ENCODE measurements around the gene F2R. TPM values are rescaled to one million over a fixed set of nuclear protein-coding genes. Genes with fewer than 3 reads are reported as not detected.

Gene F2R
- total RNA-seq, 1 donor from 2014 or later, result 42.4 TPM

DNA sequence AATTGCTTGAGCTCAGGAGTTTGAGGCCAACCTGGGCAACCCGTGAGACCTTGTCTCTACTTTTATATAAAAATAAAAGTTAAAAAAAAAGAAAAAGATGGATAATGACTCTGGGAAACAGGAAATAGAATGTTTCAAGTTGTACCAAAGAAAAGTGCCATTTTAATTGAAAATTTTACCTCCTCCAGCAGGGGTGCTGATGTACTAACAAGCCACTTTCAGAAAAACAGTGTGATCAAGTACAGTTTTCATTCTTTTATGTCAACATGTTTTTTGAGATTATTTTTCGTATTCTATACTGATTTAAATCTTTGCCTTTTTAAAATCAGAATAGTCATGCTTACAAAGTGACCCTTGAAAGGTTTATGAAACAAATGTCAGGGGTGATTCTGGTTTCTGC is 30.8 kb downstream of the F2R start:
- Mint-ChIP-seq H3K36me3 (ENCODE audit: low read depth) (no peaks in the 10 kb centered on the region), H3K9me3 (no peaks in the 10 kb centered on the region), H3K27ac (ENCODE audit: unreplicated experiment) (no peak overlapping the region), H3K4me3 (no peak overlapping the region), H3K4me1 (no peaks in the 10 kb centered on the region), H3K27me3 (ENCODE audit: low read depth) (no peaks in the 10 kb centered on the region)
- TF ChIP-seq, protein P1, sequence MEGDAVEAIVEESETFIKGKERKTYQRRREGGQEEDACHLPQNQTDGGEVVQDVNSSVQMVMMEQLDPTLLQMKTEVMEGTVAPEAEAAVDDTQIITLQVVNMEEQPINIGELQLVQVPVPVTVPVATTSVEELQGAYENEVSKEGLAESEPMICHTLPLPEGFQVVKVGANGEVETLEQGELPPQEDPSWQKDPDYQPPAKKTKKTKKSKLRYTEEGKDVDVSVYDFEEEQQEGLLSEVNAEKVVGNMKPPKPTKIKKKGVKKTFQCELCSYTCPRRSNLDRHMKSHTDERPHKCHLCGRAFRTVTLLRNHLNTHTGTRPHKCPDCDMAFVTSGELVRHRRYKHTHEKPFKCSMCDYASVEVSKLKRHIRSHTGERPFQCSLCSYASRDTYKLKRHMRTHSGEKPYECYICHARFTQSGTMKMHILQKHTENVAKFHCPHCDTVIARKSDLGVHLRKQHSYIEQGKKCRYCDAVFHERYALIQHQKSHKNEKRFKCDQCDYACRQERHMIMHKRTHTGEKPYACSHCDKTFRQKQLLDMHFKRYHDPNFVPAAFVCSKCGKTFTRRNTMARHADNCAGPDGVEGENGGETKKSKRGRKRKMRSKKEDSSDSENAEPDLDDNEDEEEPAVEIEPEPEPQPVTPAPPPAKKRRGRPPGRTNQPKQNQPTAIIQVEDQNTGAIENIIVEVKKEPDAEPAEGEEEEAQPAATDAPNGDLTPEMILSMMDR (conservative IDR thresholded peaks at IDR 0.05), result peak; percentile 24
- DNase-seq (ENCODE audit: low read depth, low spot score), result no peak

DNA sequence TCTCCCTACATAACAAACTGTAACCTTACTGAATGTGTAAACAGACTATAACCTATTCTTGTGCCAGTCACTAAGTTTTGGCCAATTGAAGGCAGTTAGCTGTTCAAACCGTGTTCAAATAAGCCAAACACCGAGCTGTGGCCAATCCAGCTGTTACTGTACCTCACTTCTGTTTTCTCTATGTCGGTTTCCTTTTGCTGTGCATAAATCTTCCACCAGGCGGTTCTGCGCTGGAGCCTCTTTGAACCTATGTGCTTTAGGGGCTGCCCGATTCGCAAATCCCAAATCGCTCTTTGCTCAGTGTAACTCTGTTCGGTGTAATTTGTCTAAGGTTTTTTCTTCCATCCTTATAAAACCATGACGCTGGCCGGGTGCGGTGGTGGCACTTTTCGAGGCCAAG is 31.8 kb downstream of the F2R start:
- Mint-ChIP-seq H3K4me1 (no peaks in the 10 kb centered on the region), H3K36me3 (ENCODE audit: low read depth) (no peaks in the 10 kb centered on the region), H3K4me3 (no peak overlapping the region), H3K9me3 (no peaks in the 10 kb centered on the region), H3K27me3 (ENCODE audit: low read depth) (no peaks in the 10 kb centered on the region), H3K27ac (ENCODE audit: unreplicated experiment) (peak overlapping the region; percentile 13)
- TF ChIP-seq, protein P1 (conservative IDR thresholded peaks at IDR 0.05), result no peak
- no peak for DNase-seq (ENCODE audit: low read depth, low spot score)

DNA sequence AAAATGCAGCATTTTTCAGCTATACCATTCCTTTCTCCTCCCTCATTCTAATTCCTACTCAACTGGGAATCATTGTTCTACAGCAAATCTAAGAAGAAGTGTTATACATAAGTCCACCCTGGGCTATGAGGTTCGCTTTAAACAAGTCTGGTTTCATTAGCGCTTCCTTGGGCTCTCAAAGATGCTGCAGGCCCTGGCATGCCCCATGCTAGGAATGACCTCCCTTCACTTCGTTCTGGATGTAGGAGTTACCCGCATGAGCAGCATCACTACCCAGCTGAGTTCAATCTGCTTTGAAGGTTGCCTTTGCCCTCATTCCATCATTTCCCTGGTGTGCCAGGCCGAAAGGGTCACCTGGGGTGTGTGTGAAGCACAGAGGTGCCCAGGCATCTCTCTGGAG is 35.4 kb downstream of the F2R start:
- no peak for DNase-seq (ENCODE audit: low read depth, low spot score)
- Mint-ChIP-seq H3K27ac (ENCODE audit: unreplicated experiment) (no peak overlapping the region), H3K4me3 (no peak overlapping the region), H3K4me1 (no peaks in the 10 kb centered on the region), H3K36me3 (ENCODE audit: low read depth) (no peaks in the 10 kb centered on the region), H3K9me3 (no peaks in the 10 kb centered on the region), H3K27me3 (ENCODE audit: low read depth) (no peaks in the 10 kb centered on the region)
- TF ChIP-seq, protein P1 (conservative IDR thresholded peaks at IDR 0.05), result no peak

- Mint-ChIP-seq H3K9me3 (no peaks in the 10 kb centered on the region), H3K4me1 (no peaks in the 10 kb centered on the region)
Observed at GRCh38 chr5:76754668-76755078, 38.7 kb downstream of the F2R start.

DNA sequence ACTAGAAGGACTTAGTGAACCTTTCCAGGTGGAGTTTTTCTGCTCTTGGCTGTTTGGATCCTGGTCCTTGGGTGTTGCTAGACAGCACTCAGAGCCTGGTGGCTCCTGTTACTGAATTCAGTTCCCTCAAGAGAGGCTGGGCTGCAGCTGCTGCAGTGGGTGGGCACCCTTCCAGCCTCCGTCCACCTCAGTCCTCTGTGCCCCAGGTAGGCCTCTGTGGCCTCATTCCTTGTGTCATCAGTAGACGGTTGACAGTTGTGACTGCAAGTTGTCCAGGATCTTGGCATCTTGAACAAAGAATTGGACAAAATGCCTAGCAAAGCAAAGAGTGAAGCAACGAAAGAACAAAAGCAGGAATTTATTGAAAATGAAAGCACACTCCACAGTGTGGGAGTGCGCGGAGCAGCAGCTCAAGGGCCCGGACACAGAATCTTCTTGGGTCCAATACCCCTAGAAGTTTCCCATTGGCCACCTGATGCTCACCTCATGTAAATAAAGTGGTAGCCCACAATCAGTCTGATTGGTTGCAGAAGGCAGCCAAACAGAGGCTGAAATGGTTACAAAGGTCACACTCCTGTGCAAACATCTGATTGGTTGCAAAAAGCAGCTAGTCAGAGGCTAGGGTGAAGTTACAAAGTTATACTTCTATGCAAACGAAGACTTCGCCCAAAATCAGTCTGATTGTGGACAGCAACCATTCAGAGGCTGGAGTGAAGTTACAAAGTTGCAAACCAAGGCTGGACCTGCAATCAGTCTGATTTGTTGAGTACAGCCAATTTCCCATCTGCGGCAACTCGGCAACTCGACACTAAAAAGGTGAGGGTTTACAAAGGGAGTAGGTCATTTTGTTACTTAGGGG is 40.1 kb downstream of the F2R start:
- no peak for DNase-seq (ENCODE audit: low read depth, low spot score)
- no peaks in the 10 kb centered on the region for H3K27me3 Mint-ChIP-seq (ENCODE audit: low read depth)
- H3K9me3 Mint-ChIP-seq, result no peaks in the 10 kb centered on the region
- no peaks in the 10 kb centered on the region for H3K4me1 Mint-ChIP-seq
- no peak overlapping the region for H3K4me3 Mint-ChIP-seq
- H3K27ac Mint-ChIP-seq (ENCODE audit: unreplicated experiment), result no peak overlapping the region
- TF ChIP-seq, protein P1 (conservative IDR thresholded peaks at IDR 0.05), result no peak
- no peaks in the 10 kb centered on the region for H3K36me3 Mint-ChIP-seq (ENCODE audit: low read depth)

More at GRCh38 chr5:76754668-76755078, 38.7 kb downstream of the F2R start:
- Mint-ChIP-seq H3K4me3 (no peak overlapping the region), H3K36me3 (ENCODE audit: low read depth) (no peaks in the 10 kb centered on the region), H3K27ac (ENCODE audit: unreplicated experiment) (no peak overlapping the region), H3K27me3 (ENCODE audit: low read depth) (no peaks in the 10 kb centered on the region)
- TF ChIP-seq, protein P1 (conservative IDR thresholded peaks at IDR 0.05), result no peak
- DNase-seq (ENCODE audit: low read depth, low spot score), result no peak

All from neural crest cell (in vitro differentiated cells).